Measurements from ENCODE around the gene PEX11A. TPM values are rescaled to one million over a fixed set of nuclear protein-coding genes. Genes with fewer than 3 reads are reported as not detected.

Gene PEX11A
- total and polyA plus RNA-seq, 2 donors (not counting 3 experiments of a cell fraction or from before 2014, with no cell fraction given), result 3.2 to 4.4 TPM

DNA sequence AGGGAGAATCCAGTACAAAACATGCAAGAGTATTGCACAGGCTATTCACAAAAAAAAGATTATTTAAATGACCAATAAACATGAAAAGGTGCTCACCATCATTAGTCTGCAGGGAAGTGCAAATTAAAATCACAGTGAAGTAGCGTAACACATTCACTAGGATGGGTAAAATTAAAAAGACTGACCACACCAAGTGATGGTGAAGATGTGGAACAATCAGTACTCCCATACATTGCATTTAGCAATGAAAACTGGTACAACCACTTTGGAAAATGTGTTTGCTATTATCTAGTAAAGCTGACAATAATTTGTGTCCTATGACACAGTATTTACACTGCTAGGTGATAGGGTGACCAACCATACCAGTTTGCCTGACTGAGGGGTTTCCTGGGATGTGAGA lies 34.1 kb upstream of the PEX11A start:
- Histone ChIP-seq H3K9ac (replicated peaks; ENCODE audit: extremely low read depth, insufficient read depth, low read length) (no peak overlapping the region), H3K4me1 (ENCODE audit: control insufficient read depth, extremely low read depth, insufficient read depth, low read length) (no peaks in the 10 kb centered on the region), H3K9me3 (replicated peaks; ENCODE audit: control insufficient read depth, insufficient read depth, low read length) (no peaks in the 10 kb centered on the region), H4K20me1 (replicated peaks; ENCODE audit: control insufficient read depth, extremely low read depth, insufficient read depth, low read length) (no peaks in the 10 kb centered on the region), H3K4me3 (replicated peaks in 1 of 3; ENCODE audit: insufficient read depth in 1 of 3, low read depth in 1 of 3, low read length in 3 of 3) (no peak overlapping the region), H2AFZ (ENCODE audit: low read depth, low read length) (no peak overlapping the region), H3K79me2 (ENCODE audit: control insufficient read depth, insufficient read depth, low read length) (no peaks in the 10 kb centered on the region), H3K27me3 (ENCODE audit: control insufficient read depth in 2 of 2, insufficient read depth in 2 of 2, low read length in 2 of 2) (peaks cover 12 to 22% of the 10 kb centered on the region in 2 experiments), H3K36me3 (ENCODE audit: control insufficient read depth in 2 of 2, extremely low read depth in 1 of 2, insufficient read depth in 2 of 2, low read length in 2 of 2) (no peaks in the 10 kb centered on the region), H3K27ac (ENCODE audit: insufficient read depth, low read depth, low read length) (no peak overlapping the region), H3K4me2 (ENCODE audit: insufficient read depth, low read length) (no peak overlapping the region), H3K9me1 (replicated peaks; ENCODE audit: control insufficient read depth, extremely low read depth, insufficient read depth, low read length) (no peaks in the 10 kb centered on the region)
- BruUV-seq (replicated peaks), result no TSS peak
- CTCF ChIA-PET, result interaction anchor here (1.1 kb wide), 1 partner anchor 247 kb away, joined by 3 read pairs; no protein-coding TSS in a partner anchor
- dilution Hi-C loops (cut with MboI; ENCODE audit: extremely low pct_ligation_motif_present, low sequenced_read_pairs), result no loop called here
- TF ChIP-seq MYC (IDR thresholded peaks at IDR 0.05; ENCODE audit: low read depth, low read length) (no peak), JUN (IDR thresholded peaks at IDR 0.05; ENCODE audit: borderline replicate concordance, insufficient read depth, insufficient read length, low read depth) (no peak), GATA2 (IDR thresholded peaks at IDR 0.05; ENCODE audit: insufficient read depth, insufficient read length, low read depth, low read length) (no peak), POLR2A (IDR thresholded peaks at IDR 0.05; ENCODE audit: low read depth, low read length) (no peak), EZH2 (IDR thresholded peaks at IDR 0.05; ENCODE audit: borderline replicate concordance, low read depth, low read length, severe bottlenecking) (no peak), POLR2AphosphoS5 (IDR thresholded peaks at IDR 0.05; ENCODE audit: insufficient read depth, low read depth, low read length) (no peak), FOS (IDR thresholded peaks at IDR 0.05; ENCODE audit: borderline replicate concordance, insufficient read depth, low read length) (no peak)
- TF ChIP-seq, protein P1, sequence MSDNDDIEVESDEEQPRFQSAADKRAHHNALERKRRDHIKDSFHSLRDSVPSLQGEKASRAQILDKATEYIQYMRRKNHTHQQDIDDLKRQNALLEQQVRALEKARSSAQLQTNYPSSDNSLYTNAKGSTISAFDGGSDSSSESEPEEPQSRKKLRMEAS (IDR thresholded peaks at IDR 0.05; ENCODE audit: insufficient read depth, insufficient read length), result no peak
- TF ChIP-seq, protein P2, sequence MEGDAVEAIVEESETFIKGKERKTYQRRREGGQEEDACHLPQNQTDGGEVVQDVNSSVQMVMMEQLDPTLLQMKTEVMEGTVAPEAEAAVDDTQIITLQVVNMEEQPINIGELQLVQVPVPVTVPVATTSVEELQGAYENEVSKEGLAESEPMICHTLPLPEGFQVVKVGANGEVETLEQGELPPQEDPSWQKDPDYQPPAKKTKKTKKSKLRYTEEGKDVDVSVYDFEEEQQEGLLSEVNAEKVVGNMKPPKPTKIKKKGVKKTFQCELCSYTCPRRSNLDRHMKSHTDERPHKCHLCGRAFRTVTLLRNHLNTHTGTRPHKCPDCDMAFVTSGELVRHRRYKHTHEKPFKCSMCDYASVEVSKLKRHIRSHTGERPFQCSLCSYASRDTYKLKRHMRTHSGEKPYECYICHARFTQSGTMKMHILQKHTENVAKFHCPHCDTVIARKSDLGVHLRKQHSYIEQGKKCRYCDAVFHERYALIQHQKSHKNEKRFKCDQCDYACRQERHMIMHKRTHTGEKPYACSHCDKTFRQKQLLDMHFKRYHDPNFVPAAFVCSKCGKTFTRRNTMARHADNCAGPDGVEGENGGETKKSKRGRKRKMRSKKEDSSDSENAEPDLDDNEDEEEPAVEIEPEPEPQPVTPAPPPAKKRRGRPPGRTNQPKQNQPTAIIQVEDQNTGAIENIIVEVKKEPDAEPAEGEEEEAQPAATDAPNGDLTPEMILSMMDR (IDR thresholded peaks at IDR 0.05; ENCODE audit: extremely low read depth in 1 of 2, insufficient read depth in 1 of 2, low read depth in 1 of 2, low read length in 2 of 2), result no peak
- POLR2A ChIA-PET, result no interaction called here
- FAIRE-seq, result no peak
- DNase-seq (ENCODE audit: low read depth, low spot score), result no peak
- intact Hi-C loops (cut with micrococcal nuclease), result no loop called here
